HepG2 (cell line): ENCODE data around the gene C1QBP. TPM values are rescaled to one million over a fixed set of nuclear protein-coding genes. Genes with fewer than 3 reads are reported as not detected.
A peak's percentile ranks its signal among the peaks of the same experiment; 100 is the strongest.

Source experiments
- ATRX ChIP-seq: sonication (generic); formaldehyde crosslinking; IDR thresholded peaks from 2 replicates; pipeline ENCODE4 v1.4.0; 2020; ENCODE audit warnings: missing genetic modification reagents, borderline replicate concordance
- BORCS8-MEF2B ChIP-seq: sonication (generic); formaldehyde crosslinking; IDR thresholded peaks from 2 replicates; pipeline ENCODE4 v1.8.0; 2022; ENCODE audit warnings: mild to moderate bottlenecking, missing genetic modification reagents
- E2F1 ChIP-seq: sonication (generic); formaldehyde crosslinking; IDR thresholded peaks from 2 replicates; pipeline ENCODE4 v1.5.0; 2020; ENCODE audit warnings: missing genetic modification reagents
- EED ChIP-seq: sonication (generic); formaldehyde crosslinking; IDR thresholded peaks from 2 replicates; pipeline ENCODE4 v1.5.0; 2020; ENCODE audit warnings: mild to moderate bottlenecking, missing genetic modification reagents
- ERF ChIP-seq: IDR thresholded peaks from 2 replicates; pipeline ENCODE4 v1.6.1; 2018; ENCODE audit warnings: missing biosample characterization, missing genetic modification reagents
- ETV6 ChIP-seq: sonication (generic); formaldehyde crosslinking; conservative IDR thresholded peaks from 2 replicates; pipeline ENCODE4 v1.4.0; 2020; ENCODE audit warnings: missing genetic modification reagents
- GZF1 ChIP-seq: sonication (generic); formaldehyde crosslinking; IDR thresholded peaks from 2 replicates; pipeline ENCODE4 v1.5.1; 2020; ENCODE audit warnings: mild to moderate bottlenecking, missing genetic modification reagents
- IKZF1 ChIP-seq: fragments of 450-650 bp; IDR thresholded peaks from 2 replicates; pipeline ENCODE4 v1.7.1; 2016
- MAZ ChIP-seq, 2 experiments: sonication (generic) in 1 of 2; formaldehyde crosslinking in 1 of 2; IDR thresholded peaks; 2 replicates each; pipeline versions ENCODE4 v1.5.0 to v1.6.1; 2012 to 2020; ENCODE audit warnings: low read depth in 2 of 2, mild to moderate bottlenecking in 2 of 2, borderline replicate concordance in 1 of 2, improper control_type of control experiment in 1 of 2, low read length in 1 of 2, missing genetic modification reagents in 1 of 2, moderate library complexity in 1 of 2
- RFX5 ChIP-seq: IDR thresholded peaks from 2 replicates; pipeline ENCODE4 v1.6.1; 2011; ENCODE audit warnings: low read depth, low read length, improper control_type of control experiment
- SNAI1 ChIP-seq: sonication (generic); formaldehyde crosslinking; IDR thresholded peaks from 2 replicates; pipeline ENCODE4 v1.5.0; 2020; ENCODE audit warnings: mild to moderate bottlenecking, missing genetic modification reagents, borderline replicate concordance
- TOPORS ChIP-seq: sonication (generic); formaldehyde crosslinking; IDR thresholded peaks from 2 replicates; pipeline ENCODE4 v1.8.0; 2023; ENCODE audit warnings: mild to moderate bottlenecking, missing genetic modification reagents
- ZNF260 ChIP-seq: sonication (generic); formaldehyde crosslinking; IDR thresholded peaks from 2 replicates; pipeline ENCODE4 v1.4.0; 2020; ENCODE audit warnings: missing genetic modification reagents, low read depth, mild to moderate bottlenecking, borderline replicate concordance
- ZNF263 ChIP-seq: sonication (generic); formaldehyde crosslinking; IDR thresholded peaks from 2 replicates; pipeline ENCODE4 v1.4.0; 2020; ENCODE audit warnings: missing genetic modification reagents
- ZNF567 ChIP-seq: sonication (generic); formaldehyde crosslinking; IDR thresholded peaks from 2 replicates; pipeline ENCODE4 v1.8.1; 2023; ENCODE audit warnings: mild to moderate bottlenecking, missing genetic modification reagents, borderline replicate concordance
- ZNF570 ChIP-seq: sonication (generic); formaldehyde crosslinking; IDR thresholded peaks from 2 replicates; pipeline ENCODE4 v1.4.0; 2020; ENCODE audit warnings: mild to moderate bottlenecking, missing genetic modification reagents, borderline replicate concordance
- ZSCAN25 ChIP-seq: sonication (generic); formaldehyde crosslinking; IDR thresholded peaks from 2 replicates; pipeline ENCODE4 v1.8.0; 2022; ENCODE audit warnings: mild to moderate bottlenecking, missing genetic modification reagents
- ZZZ3 ChIP-seq: sonication (generic); formaldehyde crosslinking; IDR thresholded peaks from 2 replicates; pipeline ENCODE4 v1.4.0; 2020; ENCODE audit warnings: missing genetic modification reagents, mild to moderate bottlenecking, borderline replicate concordance
- polyA plus RNA-seq, 8 experiments: library from polyadenylated mRNA; depleted of rRNA in 3 of 8; stranded (reverse) in 7 of 8; unstranded in 1 of 8; fragments of >200 nt; fragmentation: Illumina TruSeq in 4 of 8; extraction: Trizol in 4 of 8; gene quantifications; 2 replicates each; pipeline versions ENCODE4 v1.2.1 to v1.2.3, GENCODE V29; 2011 to 2016; ENCODE audit warnings: low read depth in 4 of 8, missing spikeins in 1 of 8, mixed read lengths in 1 of 8; ENCODE audit not compliant: insufficient read depth in 1 of 8
- total RNA-seq, 5 experiments: library from RNA; depleted of rRNA; stranded (reverse); fragments of >200 nt; fragmentation: Illumina TruSeq; extraction: Trizol; gene quantifications; 2 replicates each; pipeline ENCODE4 v1.2.3, GENCODE V29; 2016; ENCODE audit warnings: low read depth in 1 of 5
- TF ChIP-seq, protein P1 (sequence below): sonication (generic); formaldehyde crosslinking; conservative IDR thresholded peaks from 2 replicates; pipeline ENCODE4 v1.8.0; 2022; ENCODE audit warnings: low read depth, missing genetic modification reagents
- TF ChIP-seq, protein P2 (sequence below): sonication (generic); formaldehyde crosslinking; IDR thresholded peaks from 2 replicates; pipeline ENCODE4 v1.4.0; 2020; ENCODE audit warnings: missing genetic modification reagents, borderline replicate concordance
- TF ChIP-seq, protein P3 (sequence below): sonication (generic); formaldehyde crosslinking; IDR thresholded peaks from 2 replicates; pipeline ENCODE4 v1.4.0; 2020; ENCODE audit warnings: mild to moderate bottlenecking, missing genetic modification reagents, borderline replicate concordance

Gene C1QBP
- total and polyA plus RNA-seq, 2 of the 13 experiments (the other 11 are each of a cell fraction or from before 2014, with no cell fraction given) = 219 to 680 TPM

GRCh38 chr17:5464717-5465507 is 26.0 kb upstream of the C1QBP start (continued):
- no peak for TF ChIP-seq ERF (CRISPR knock-in tag)
- TF ChIP-seq E2F1 (CRISPR knock-in tag) = no peak
- no peak for TF ChIP-seq ATRX
- TF ChIP-seq IKZF1 = no peak
- TF ChIP-seq, protein P1, sequence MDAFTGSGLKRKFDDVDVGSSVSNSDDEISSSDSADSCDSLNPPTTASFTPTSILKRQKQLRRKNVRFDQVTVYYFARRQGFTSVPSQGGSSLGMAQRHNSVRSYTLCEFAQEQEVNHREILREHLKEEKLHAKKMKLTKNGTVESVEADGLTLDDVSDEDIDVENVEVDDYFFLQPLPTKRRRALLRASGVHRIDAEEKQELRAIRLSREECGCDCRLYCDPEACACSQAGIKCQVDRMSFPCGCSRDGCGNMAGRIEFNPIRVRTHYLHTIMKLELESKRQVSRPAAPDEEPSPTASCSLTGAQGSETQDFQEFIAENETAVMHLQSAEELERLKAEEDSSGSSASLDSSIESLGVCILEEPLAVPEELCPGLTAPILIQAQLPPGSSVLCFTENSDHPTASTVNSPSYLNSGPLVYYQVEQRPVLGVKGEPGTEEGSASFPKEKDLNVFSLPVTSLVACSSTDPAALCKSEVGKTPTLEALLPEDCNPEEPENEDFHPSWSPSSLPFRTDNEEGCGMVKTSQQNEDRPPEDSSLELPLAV (CRISPR knock-in tag) = no peak
- no peak for TF ChIP-seq ETV6
- TF ChIP-seq BORCS8-MEF2B (CRISPR knock-in tag) = no peak
- no peak for TF ChIP-seq ZNF570
- TF ChIP-seq ZNF260 = no peak
- no peak for TF ChIP-seq ZSCAN25 (CRISPR knock-in tag)
- TF ChIP-seq RFX5 = no peak
- TF ChIP-seq EED (CRISPR knock-in tag) = no peak
- no peak for TF ChIP-seq ZNF263 (CRISPR knock-in tag)
- no peak for TF ChIP-seq ZZZ3
- no peak for TF ChIP-seq MAZ (IDR thresholded peaks at IDR 0.05; ENCODE audit: borderline replicate concordance, low read depth, low read length)
- TF ChIP-seq MAZ (CRISPR knock-in tag; IDR thresholded peaks at IDR 0.05; ENCODE audit: low read depth) = 0 out of 2 replicates have a peak, but pooled peaks have one; percentile 12
- TF ChIP-seq ZNF567 (CRISPR knock-in tag) = no peak
- TF ChIP-seq TOPORS (CRISPR knock-in tag) = no peak
- TF ChIP-seq, protein P2, sequence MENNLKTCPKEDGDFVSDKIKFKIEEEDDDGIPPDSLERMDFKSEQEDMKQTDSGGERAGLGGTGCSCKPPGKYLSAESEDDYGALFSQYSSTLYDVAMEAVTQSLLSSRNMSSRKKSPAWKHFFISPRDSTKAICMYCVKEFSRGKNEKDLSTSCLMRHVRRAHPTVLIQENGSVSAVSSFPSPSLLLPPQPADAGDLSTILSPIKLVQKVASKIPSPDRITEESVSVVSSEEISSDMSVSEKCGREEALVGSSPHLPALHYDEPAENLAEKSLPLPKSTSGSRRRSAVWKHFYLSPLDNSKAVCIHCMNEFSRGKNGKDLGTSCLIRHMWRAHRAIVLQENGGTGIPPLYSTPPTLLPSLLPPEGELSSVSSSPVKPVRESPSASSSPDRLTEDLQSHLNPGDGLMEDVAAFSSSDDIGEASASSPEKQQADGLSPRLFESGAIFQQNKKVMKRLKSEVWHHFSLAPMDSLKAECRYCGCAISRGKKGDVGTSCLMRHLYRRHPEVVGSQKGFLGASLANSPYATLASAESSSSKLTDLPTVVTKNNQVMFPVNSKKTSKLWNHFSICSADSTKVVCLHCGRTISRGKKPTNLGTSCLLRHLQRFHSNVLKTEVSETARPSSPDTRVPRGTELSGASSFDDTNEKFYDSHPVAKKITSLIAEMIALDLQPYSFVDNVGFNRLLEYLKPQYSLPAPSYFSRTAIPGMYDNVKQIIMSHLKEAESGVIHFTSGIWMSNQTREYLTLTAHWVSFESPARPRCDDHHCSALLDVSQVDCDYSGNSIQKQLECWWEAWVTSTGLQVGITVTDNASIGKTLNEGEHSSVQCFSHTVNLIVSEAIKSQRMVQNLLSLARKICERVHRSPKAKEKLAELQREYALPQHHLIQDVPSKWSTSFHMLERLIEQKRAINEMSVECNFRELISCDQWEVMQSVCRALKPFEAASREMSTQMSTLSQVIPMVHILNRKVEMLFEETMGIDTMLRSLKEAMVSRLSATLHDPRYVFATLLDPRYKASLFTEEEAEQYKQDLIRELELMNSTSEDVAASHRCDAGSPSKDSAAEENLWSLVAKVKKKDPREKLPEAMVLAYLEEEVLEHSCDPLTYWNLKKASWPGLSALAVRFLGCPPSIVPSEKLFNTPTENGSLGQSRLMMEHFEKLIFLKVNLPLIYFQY (CRISPR knock-in tag) = no peak
- no peak for TF ChIP-seq SNAI1 (CRISPR knock-in tag)
- 0 out of 2 replicates have a peak, but pooled peaks have one; percentile 47 for TF ChIP-seq GZF1
- TF ChIP-seq, protein P3, sequence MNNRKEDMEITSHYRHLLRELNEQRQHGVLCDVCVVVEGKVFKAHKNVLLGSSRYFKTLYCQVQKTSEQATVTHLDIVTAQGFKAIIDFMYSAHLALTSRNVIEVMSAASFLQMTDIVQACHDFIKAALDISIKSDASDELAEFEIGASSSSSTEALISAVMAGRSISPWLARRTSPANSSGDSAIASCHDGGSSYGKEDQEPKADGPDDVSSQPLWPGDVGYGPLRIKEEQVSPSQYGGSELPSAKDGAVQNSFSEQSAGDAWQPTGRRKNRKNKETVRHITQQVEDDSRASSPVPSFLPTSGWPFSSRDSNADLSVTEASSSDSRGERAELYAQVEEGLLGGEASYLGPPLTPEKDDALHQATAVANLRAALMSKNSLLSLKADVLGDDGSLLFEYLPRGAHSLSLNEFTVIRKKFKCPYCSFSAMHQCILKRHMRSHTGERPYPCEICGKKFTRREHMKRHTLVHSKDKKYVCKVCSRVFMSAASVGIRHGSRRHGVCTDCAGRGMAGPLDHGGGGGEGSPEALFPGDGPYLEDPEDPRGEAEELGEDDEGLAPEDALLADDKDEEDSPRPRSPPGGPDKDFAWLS (CRISPR knock-in tag) = no peak
